Ishikawa (cell line): Measurements from ENCODE around the gene HDLBP.

Experiments used
- CEBPB ChIP-seq: IDR thresholded peaks from 2 replicates; pipeline ENCODE4 v1.6.1; 2012
- CREB1 ChIP-seq: IDR thresholded peaks from 2 replicates; pipeline ENCODE4 v1.6.1; 2012; ENCODE audit warnings: low read depth
- EGR1 ChIP-seq: IDR thresholded peaks from 2 replicates; pipeline ENCODE4 v1.6.1; 2012
- EP300 ChIP-seq: IDR thresholded peaks from 2 replicates; pipeline ENCODE4 v1.6.1; 2012; ENCODE audit warnings: borderline replicate concordance
- FOXM1 ChIP-seq: IDR thresholded peaks from 2 replicates; pipeline ENCODE4 v1.6.1; 2012; ENCODE audit warnings: low read depth, borderline replicate concordance
- MAX ChIP-seq: IDR thresholded peaks from 2 replicates; pipeline ENCODE4 v1.6.1; 2012
- NFIC ChIP-seq: IDR thresholded peaks from 2 replicates; pipeline ENCODE4 v1.6.1; 2012
- RAD21 ChIP-seq: IDR thresholded peaks from 2 replicates; pipeline ENCODE4 v1.6.1; 2012; ENCODE audit warnings: low read depth
- REST ChIP-seq: IDR thresholded peaks from 2 replicates; pipeline ENCODE4 v1.6.1; 2012; ENCODE audit warnings: low read depth, mild to moderate bottlenecking
- TAF1 ChIP-seq: IDR thresholded peaks from 2 replicates; pipeline ENCODE4 v1.6.1; 2012; ENCODE audit warnings: low read depth, mild to moderate bottlenecking
- TCF12 ChIP-seq: IDR thresholded peaks from 2 replicates; pipeline ENCODE4 v1.6.1; 2012; ENCODE audit warnings: low read depth
- TEAD4 ChIP-seq: IDR thresholded peaks from 2 replicates; pipeline ENCODE4 v1.6.1; 2012
- USF1 ChIP-seq: IDR thresholded peaks from 2 replicates; pipeline ENCODE4 v1.6.1; 2012
- YY1 ChIP-seq: IDR thresholded peaks from 2 replicates; pipeline ENCODE4 v1.6.1; 2012; ENCODE audit warnings: low read depth
- ZBTB7A ChIP-seq: IDR thresholded peaks from 2 replicates; pipeline ENCODE4 v1.6.1; 2012; ENCODE audit warnings: low read depth

HDLBP gene

GRCh38 chr2:241288324-241288888, 27.1 kb downstream of the HDLBP start:
- TF ChIP-seq TAF1 (no peak), CREB1 (no peak), MAX (no peak), TEAD4 (no peak), RAD21 (no peak)

- TF ChIP-seq TAF1, result no peak
- TF ChIP-seq CREB1, result no peak
Measured at GRCh38 chr2:241286348-241287090, 29.0 kb downstream of the HDLBP start.

GRCh38 chr2:241285596-241285995, 29.9 kb downstream of the HDLBP start:
- TF ChIP-seq YY1 (no peak), REST (no peak), MAX (no peak), TAF1 (no peak), RAD21 (no peak), TEAD4 (no peak)

- no peak for TF ChIP-seq TCF12
- TF ChIP-seq CREB1, result no peak
- no peak for TF ChIP-seq CEBPB
- no peak for TF ChIP-seq MAX
- TF ChIP-seq USF1, result no peak
- TF ChIP-seq EP300, result no peak
- TF ChIP-seq EGR1, result no peak
- TF ChIP-seq REST, result no peak
- TF ChIP-seq FOXM1, result no peak
- no peak for TF ChIP-seq TEAD4
- no peak for TF ChIP-seq ZBTB7A
Measured at GRCh38 chr2:241282555-241282954, 32.9 kb downstream of the HDLBP start.

- TF ChIP-seq MAX (no peak), FOXM1 (no peak), TAF1 (no peak), CEBPB (no peak), TEAD4 (no peak), YY1 (no peak), RAD21 (no peak), EGR1 (no peak), EP300 (no peak), USF1 (no peak), ZBTB7A (no peak), CREB1 (no peak), TCF12 (no peak), NFIC (no peak)
Measured at GRCh38 chr2:241280291-241280690, 35.2 kb downstream of the HDLBP start.

- TF ChIP-seq ZBTB7A, result no peak
- no peak for TF ChIP-seq EGR1
- no peak for TF ChIP-seq REST
- no peak for TF ChIP-seq USF1
- no peak for TF ChIP-seq FOXM1
- no peak for TF ChIP-seq EP300
- TF ChIP-seq YY1, result no peak
- no peak for TF ChIP-seq TEAD4
- no peak for TF ChIP-seq TAF1
- no peak for TF ChIP-seq CREB1
- no peak for TF ChIP-seq NFIC
- TF ChIP-seq MAX, result no peak
Measured at GRCh38 chr2:241279828-241280227, 35.6 kb downstream of the HDLBP start.
